Embryonic facial prominence (tissue), 1 donor: ENCODE results near the gene OSR1.
A peak's percentile ranks its signal among the peaks of the same experiment; 100 is the strongest.
"Not testable (repeated sequence)": the region's sequence is repeated elsewhere in the genome, so short reads cannot be mapped to it uniquely, and the experiment has no call there.

Experiments
- DNase-seq: peaks from one replicate; pipeline ENCODE4 v3.0.0-alpha.2; 2016; ENCODE audit errors: extremely low spot score

Gene OSR1

GRCh38 chr2:19358242-19359020 lies at the start of gene OSR1:
TSS of gene OSR1 (minus strand) at chr2:19358623. CDS start at chr2:19353805, 4,818 bp downstream.
- no peak for DNase-seq

GRCh38 chr2:19403785-19404184 lies 45.4 kb upstream of the OSR1 start:
- DNase-seq, result no peak

GRCh38 chr2:19392191-19392590 lies 33.8 kb upstream of the OSR1 start:
- DNase-seq, result no peak

DNA sequence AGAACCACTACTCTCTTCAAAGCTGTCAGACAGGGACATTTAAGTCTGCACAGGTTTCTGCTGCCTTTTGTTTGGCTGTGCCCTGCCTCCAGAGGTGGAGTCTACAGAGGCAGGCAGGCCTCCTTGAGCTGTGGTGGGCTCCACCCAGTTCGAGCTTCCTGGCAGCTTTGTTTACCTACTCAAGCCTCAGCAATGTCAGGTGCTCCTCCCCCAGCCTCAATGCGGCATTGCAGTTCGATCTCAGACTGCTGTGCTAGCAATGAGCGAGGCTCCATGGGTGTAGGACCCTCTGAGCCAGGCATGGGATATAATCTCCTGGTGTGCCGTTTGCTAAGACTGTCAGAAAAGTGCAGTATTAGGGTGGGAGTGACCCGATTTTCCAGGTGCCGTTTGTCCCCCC lies 31.0 kb upstream of the OSR1 start:
- DNase-seq, result not testable (repeated sequence)

GRCh38 chr2:19380532-19380931 lies 22.1 kb upstream of the OSR1 start:
- no peak for DNase-seq

DNA sequence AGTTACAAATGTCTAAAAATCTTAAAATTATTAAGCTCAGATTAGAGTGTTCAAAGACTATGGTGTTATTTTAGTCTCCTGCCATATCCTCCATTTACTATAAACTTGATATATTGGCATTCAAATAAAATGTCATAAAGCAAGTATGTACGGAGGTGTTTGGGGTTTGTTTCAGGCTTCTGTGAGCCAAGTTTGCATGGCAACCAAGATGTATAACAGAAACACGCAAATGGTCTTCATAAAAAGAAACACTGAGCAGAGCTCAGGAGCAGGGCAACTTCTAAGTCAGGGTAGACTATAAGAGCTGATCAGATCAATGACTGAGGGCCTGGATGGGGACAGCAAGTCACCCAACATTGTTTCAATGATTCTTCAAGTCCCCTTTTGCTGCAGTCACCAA lies 20.5 kb upstream of the OSR1 start:
- no peak for DNase-seq

DNA sequence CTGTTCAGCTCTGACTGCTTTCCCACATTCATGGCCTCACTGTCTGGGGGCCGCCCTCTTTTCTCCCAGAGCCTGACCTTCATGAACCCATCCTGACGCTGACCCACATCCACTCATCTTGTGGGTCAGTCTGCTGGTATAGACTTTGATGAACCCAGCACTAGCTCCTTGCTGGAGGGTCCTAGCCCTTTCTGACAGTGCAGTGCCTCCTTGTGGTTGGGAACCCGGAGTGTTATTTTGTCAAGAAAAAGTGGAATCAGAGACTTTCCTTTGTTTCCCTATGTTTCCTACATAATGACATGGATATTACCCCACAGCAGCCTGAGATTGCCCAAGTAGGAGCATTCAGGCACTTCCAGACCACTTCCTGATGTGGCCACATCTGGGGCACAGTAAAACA lies 19.3 kb upstream of the OSR1 start:
- no peak for DNase-seq

- no peak for DNase-seq
Measured at GRCh38 chr2:19373352-19373751, 14.9 kb upstream of the OSR1 start.

DNA sequence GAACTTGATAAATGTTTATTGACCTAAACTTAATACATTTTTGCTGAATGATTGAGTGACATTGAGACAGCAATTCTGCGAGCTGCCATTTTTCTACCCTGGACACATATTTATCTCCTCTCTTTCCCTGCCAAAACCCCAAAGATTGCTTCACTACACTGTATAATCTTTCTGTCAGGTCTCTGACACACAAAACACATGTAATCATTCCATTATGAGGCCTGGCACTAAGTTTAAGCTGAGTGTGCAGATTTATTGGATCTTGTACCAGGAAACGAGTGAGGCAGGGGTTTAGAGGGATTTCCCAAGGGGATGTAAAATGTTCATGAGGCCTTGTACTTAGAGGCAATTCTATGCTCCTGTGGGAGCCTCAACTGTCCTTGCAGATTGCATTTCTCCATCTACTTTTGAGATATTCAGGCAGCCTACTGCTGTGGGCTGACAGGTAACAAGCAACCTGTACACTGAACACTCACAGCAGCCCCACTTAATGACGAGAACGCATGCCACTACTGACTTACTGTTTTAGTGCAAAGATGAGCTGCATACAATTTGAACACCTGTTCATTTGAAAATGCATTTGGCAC lies 13.7 kb upstream of the OSR1 start:
- DNase-seq, result no peak

GRCh38 chr2:19369341-19369955 lies 11.0 kb upstream of the OSR1 start:
- no peak for DNase-seq

DNA sequence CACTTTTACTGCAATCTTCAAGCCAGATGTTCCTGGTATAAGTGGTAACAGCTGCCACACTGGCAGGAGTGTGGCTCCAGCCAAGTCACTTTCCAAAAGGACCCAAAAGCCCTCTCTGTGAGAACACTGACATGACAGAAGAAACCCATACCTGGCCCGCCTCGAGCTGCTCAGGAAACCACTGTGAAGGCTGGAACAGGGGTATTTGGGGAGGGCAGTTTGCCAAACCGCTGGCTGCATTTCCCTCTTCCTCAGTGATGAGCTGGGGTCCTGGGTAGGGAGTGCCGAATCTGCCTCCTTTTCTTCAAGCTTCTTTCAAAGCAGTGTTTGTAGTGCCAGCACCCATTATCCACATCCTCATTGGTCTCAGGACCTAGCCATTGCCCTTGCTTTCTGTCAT lies 10.3 kb upstream of the OSR1 start:
- no peak for DNase-seq

GRCh38 chr2:19367326-19367725 lies 8.9 kb upstream of the OSR1 start:
- DNase-seq, result no peak

- DNase-seq, result no peak
Measured at GRCh38 chr2:19365126-19365525, 6.7 kb upstream of the OSR1 start.

DNA sequence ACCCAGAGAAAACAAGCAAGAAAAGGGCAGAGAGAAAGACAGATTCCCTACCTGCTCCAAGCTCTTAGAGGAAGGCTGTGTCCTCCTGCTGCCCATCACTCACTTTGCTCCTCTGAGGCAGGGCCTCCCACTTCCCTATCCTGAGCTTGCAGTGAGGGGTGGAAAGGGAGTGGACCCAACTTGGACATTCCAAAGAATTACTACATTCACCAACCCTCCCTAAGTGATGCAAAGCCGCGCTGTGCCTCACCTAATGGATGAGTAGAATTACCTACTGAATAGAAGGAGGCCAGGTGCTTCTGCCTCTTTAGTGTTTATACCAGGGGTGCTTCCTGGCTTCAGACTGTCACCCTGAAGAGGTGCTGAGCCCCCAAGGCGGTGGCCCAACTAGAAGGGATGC lies 5.6 kb upstream of the OSR1 start:
- no peak for DNase-seq

- no peak for DNase-seq
Measured at GRCh38 chr2:19363474-19363778, 5.0 kb upstream of the OSR1 start.

DNA sequence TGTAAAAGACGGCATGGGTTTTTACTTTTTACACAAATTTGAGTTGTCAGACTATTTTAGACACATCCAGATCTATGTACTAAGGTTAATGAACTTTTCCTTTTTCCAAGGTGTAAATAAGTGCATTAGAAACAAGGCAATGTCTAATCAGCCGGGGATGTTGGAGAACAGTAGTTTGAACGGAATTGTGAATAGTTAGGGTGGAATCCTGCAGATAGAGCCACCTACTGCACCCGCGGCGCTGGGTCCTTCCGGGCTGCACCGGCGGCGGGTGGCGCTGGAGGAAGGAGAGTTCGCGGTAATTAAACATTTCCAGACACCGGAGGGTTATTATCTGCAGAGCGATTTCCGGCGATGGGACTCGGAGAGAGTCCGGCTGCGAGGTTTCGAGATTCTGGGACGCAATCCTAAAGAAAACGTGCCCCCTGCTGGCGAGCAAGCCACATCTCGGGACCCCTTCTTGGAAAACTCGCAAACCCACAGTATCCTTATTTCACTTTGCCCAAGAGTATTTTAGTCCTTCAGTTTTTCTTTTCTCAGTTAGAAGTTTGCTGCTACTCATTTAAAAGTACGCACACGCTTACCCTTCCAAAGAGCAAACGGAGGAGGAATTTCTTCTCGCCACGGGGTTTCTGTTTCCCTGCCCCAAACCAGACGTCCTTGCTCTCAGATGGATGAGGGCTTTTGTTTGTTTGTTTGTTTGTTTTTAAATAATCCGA lies 4.5 kb upstream of the OSR1 start:
- peak; percentile 81 for DNase-seq

DNA sequence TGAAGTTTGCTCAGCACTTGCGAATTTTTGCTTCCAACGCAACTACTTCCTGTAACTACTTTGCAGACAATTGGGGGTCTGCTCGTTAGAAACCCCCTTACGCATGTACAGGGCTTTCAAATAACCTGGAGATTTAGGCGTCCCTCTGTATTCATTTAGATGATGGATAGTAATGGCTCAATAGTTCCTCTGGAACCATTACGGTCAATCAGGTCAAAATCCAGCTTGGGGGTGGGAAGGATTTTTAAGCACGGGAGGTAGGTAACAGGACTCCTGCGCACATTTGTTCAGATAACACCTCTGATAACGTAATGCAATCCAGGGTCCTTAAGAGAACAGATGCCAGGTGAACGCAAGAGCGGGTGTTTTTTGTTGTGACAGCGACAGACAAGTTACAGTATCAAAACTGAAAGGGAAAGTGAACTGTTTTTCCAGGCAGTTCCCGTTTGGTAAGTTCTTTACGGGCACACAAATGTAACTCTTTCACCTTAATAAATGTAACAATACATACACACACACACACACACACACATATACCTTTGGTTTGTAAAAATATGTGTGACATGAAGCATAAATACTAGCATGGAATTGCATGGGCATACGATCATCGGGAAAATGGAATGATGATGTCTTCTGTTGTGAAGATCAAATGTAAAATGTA lies 3.8 kb upstream of the OSR1 start:
- DNase-seq, result no peak

GRCh38 chr2:19361325-19361990 lies 3.0 kb upstream of the OSR1 start:
- no peak for DNase-seq

- DNase-seq, result no peak
Measured at GRCh38 chr2:19360966-19361321, 2.5 kb upstream of the OSR1 start.

DNA sequence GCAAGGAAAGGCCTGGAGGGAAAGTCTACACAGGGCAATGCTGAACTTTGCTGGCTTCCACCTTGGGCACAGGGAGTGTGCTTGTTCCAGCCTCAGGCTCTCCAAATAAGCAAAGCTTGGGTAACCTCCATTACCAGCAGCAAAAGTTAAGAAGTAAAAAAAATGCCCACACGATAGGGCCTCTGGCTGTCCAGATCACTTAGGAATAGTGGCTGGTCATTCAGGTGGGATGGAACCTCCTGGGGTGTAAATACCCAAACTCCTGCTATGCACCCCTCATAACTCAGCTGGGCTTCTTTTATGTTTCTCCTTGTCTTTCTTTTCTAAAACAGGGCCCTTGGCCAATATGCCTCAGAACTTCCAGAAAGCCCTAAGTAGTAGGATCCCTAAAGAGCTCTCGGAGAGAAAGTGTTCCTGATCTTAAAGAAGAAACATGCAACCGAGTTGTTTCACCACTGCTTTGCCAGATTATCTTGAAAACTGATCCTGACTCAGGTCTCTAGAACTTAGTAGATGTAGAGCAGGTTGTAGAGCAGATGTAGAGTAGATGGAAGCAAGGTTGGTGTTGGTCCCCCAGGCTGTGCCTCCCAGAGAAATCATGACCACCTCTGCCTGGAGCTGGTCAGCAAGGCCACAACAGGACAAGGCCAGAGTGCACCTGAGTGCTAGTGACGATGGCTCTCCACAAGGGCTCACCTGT lies 2.0 kb upstream of the OSR1 start:
- DNase-seq, result no peak

GRCh38 chr2:19359456-19359855 lies 1.0 kb upstream of the OSR1 start:
- no peak for DNase-seq
